ENCODE measurements around the gene PARVG. TPM values are rescaled to one million over a fixed set of nuclear protein-coding genes. Genes with fewer than 3 reads are reported as not detected.

Gene PARVG
- total RNA-seq, 1 donor from 2014 or later = 19.9 TPM

DNA sequence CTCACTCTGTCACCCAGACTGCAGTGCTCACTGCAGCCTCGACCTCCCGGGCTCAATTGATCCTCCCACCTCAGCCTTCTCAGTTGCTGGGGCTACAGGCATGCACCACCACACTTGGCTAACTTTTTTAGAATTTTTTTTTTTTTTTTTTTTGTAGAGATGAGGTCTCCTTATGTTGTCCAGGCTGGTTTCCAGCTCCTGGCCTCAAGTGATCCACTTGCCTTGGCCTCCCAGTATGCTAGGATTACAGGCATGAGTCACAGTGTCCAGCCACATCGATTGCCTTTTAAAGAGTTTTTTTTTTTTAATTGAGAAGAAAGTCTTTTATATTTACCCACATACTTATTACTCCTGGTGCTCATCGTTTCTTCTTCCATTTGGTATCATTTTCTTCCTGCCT is 30.0 kb downstream of the PARVG start:
- Histone ChIP-seq H3K4me3 (no peak overlapping the region), H3K9me3 (peaks cover 0 to 12% of the 10 kb centered on the region in 2 donors), H3K4me1 (peaks cover 20 to 22% of the 10 kb centered on the region in 2 donors), H3K36me3 (no peaks in the 10 kb centered on the region), H3K27me3 (no peaks in the 10 kb centered on the region), H3K27ac (peak overlapping the region; percentile 4 to 85)
- TF ChIP-seq, protein P1, sequence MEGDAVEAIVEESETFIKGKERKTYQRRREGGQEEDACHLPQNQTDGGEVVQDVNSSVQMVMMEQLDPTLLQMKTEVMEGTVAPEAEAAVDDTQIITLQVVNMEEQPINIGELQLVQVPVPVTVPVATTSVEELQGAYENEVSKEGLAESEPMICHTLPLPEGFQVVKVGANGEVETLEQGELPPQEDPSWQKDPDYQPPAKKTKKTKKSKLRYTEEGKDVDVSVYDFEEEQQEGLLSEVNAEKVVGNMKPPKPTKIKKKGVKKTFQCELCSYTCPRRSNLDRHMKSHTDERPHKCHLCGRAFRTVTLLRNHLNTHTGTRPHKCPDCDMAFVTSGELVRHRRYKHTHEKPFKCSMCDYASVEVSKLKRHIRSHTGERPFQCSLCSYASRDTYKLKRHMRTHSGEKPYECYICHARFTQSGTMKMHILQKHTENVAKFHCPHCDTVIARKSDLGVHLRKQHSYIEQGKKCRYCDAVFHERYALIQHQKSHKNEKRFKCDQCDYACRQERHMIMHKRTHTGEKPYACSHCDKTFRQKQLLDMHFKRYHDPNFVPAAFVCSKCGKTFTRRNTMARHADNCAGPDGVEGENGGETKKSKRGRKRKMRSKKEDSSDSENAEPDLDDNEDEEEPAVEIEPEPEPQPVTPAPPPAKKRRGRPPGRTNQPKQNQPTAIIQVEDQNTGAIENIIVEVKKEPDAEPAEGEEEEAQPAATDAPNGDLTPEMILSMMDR (IDR thresholded peaks at IDR 0.05) = no peak
- intact Hi-C loops (cut with DNase I) = no loop called here
- no peak for DNase-seq (ENCODE audit: low spot score in 2 of 2)

DNA sequence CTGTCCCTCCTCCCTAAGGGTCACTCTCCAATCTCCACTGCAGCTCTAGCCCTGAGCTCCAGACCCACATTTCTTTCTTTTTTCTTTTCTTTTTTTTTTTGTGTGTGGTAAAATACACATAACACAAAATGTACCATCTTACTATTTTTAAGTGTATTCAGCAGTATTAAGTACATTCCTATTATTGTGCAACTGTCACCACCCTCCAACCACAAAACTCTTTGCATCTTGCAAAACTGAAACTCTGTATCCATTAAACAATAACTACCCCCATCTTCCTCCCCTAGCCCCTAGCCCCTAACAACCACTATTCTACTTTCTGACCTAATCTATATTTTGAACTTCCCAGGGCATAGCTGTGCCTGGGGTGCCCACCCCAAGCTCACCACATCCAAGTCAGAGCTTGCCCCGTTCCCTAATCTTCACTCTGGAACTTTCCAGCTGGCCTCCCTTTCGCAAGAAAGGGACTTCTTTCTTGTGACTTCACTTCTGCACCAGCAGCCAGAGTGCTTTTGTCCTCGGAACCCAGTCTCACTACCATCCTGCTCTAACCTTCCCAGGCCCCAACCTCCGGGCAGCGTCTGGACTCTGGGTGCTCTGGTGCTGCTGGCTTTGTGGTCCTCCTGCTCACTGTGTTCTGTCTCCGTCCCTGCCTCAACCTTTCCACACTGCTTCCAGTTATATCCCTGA is 30.7 kb downstream of the PARVG start:
- H3K9me3 ChIP-seq = peaks cover 0 to 12% of the 10 kb centered on the region in 2 donors
- H3K27me3 ChIP-seq = no peaks in the 10 kb centered on the region
- peak overlapping the region; percentile 69 to 85 for H3K27ac ChIP-seq
- intact Hi-C loops (cut with DNase I) = no loop called here
- H3K4me3 ChIP-seq = peak overlapping the region in 1 of 2 donors; percentile 20
- TF ChIP-seq, protein P1 (IDR thresholded peaks at IDR 0.05) = no peak
- peaks cover 20 to 22% of the 10 kb centered on the region in 2 donors for H3K4me1 ChIP-seq
- DNase-seq (ENCODE audit: low spot score in 2 of 2) = no peak
- no peaks in the 10 kb centered on the region for H3K36me3 ChIP-seq

DNA sequence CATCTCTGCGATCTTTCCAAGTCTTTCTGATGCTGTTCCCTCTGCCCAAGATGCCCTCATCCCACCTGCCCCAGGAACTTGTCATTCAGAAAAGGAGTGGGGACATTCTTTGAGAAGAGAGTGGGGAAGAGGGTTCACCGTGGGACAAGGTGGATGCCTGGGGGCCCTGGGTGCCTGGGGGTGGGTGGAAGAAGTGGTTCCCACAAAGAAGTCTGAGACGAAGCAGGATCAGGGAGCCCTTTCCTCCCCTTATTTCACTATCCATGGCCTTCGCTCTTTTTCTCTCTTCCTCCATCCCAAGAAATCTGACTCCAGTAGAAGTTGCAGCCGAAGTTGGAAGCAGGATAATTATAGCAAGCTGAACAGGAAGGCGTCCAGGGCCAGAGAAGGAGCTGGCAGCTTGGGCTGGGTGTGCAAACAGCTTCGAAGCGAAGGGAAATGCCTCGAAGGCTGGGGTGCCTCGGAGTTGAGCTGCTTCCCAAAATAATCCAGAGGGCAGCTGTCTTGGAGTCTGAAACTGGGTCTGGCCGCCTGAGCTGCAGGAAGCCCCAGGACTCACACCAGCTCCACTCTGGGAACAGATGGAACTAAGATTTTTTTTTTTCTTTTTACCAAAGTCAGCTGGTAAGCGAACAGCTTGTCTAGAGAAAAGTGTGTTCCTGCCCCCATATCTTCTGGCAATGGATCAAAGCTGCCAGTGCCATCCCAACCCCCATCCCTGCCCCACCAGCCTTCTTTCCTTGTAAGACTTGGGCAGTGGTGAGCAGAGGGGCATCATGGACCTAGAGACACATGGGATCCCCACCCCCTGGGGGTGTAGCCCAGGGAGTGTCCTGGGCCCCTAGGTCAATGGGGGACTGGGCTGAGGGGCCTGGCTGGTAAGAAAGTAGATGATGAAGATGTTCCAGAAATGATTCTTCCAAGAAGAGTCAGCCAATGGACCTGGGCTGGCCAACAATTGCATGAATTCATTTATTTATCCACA is 31.5 kb downstream of the PARVG start:
- H3K9me3 ChIP-seq = peaks cover 0 to 12% of the 10 kb centered on the region in 2 donors
- peaks cover 20 to 22% of the 10 kb centered on the region in 2 donors for H3K4me1 ChIP-seq
- intact Hi-C loops (cut with DNase I) = no loop called here
- no peak for DNase-seq (ENCODE audit: low spot score in 2 of 2)
- peak overlapping the region; percentile 69 to 85 for H3K27ac ChIP-seq
- no peaks in the 10 kb centered on the region for H3K36me3 ChIP-seq
- H3K4me3 ChIP-seq = peak overlapping the region in 1 of 2 donors; percentile 20
- no peaks in the 10 kb centered on the region for H3K27me3 ChIP-seq
- TF ChIP-seq, protein P1 (IDR thresholded peaks at IDR 0.05) = no peak

DNA sequence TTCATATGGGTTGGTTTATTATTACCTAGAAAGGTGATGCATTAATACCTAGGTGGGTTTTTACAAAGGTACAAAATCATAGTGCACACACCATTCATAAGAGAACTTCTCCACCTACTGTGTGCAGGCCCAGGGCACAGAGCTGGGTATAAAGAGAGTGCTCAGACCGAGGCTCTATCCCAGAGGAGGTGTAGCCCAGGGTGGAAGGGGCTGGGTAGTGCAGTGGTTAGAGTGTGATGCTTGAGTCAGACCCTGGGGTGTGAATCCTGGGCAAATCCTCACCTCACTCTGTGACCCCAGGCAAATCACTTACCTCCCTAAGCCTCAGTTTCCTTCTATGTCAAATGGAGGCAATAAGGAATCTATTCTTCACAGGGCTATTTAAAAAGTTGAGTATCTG is 32.2 kb downstream of the PARVG start:
- peaks cover 0 to 12% of the 10 kb centered on the region in 2 donors for H3K9me3 ChIP-seq
- no peak for DNase-seq (ENCODE audit: low spot score in 2 of 2)
- no peak overlapping the region for H3K4me3 ChIP-seq
- H3K4me1 ChIP-seq = peaks cover 20 to 22% of the 10 kb centered on the region in 2 donors
- no peaks in the 10 kb centered on the region for H3K27me3 ChIP-seq
- TF ChIP-seq, protein P1 (IDR thresholded peaks at IDR 0.05) = no peak
- H3K36me3 ChIP-seq = no peaks in the 10 kb centered on the region
- intact Hi-C loops (cut with DNase I) = no loop called here
- H3K27ac ChIP-seq = peak overlapping the region; percentile 69 to 85

DNA sequence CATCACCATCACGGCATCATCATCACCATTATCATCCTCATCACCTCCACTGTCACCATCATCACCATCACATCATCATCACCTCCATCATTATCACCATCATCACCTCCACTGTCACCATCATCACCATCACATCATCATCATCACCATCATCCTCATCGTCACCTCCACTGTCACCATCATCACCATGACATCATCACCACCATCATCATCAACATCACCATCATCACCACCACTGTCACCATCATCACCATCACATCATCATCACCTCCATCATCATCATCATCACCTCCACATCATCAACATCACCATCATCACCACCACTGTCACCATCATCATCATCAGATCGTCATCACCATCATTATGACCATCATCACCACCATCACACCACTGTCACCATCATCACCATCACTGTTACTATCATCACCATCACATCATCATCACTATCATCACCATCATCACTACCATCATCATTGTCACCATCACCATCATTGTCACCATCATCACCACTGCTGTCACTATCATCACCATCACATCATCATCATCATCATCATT is 32.8 kb downstream of the PARVG start:
- Histone ChIP-seq H3K4me1 (peaks cover 20 to 22% of the 10 kb centered on the region in 2 donors), H3K9me3 (peaks cover 0 to 12% of the 10 kb centered on the region in 2 donors)
- intact Hi-C loops (cut with DNase I) = no loop called here

More for the DNA sequence above, 32.8 kb downstream of the PARVG start:
- no peaks in the 10 kb centered on the region for H3K27me3 ChIP-seq
- H3K36me3 ChIP-seq = no peaks in the 10 kb centered on the region
- H3K4me3 ChIP-seq = no peak overlapping the region
- DNase-seq (ENCODE audit: low spot score in 2 of 2) = no peak
- TF ChIP-seq, protein P1 (IDR thresholded peaks at IDR 0.05) = no peak
- H3K27ac ChIP-seq = no peak overlapping the region
